Measurements from ENCODE around the gene JAK1.

- TF ChIP-seq POLR2AphosphoS5 (IDR thresholded peaks at IDR 0.05; ENCODE audit: low read depth) (no peak), CTCF (conservative IDR thresholded peaks at IDR 0.05; ENCODE audit: low read depth in 2 of 2) (no peak), EZH2 (IDR thresholded peaks at IDR 0.05; ENCODE audit: low read depth, unreplicated experiment) (no peak), EZH2phosphoT487 (IDR thresholded peaks at IDR 0.05; ENCODE audit: unreplicated experiment) (no peak), JUNB (IDR thresholded peaks at IDR 0.05; ENCODE audit: unreplicated experiment) (no peak), REST (IDR thresholded peaks at IDR 0.05; ENCODE audit: unreplicated experiment) (no peak), ZNF331 (CRISPR knock-in tag; IDR thresholded peaks at IDR 0.05; ENCODE audit: low read depth) (no peak), CREB1 (CRISPR knock-in tag; IDR thresholded peaks at IDR 0.05; ENCODE audit: low read depth) (no peak), STAT1 (IDR thresholded peaks at IDR 0.05; ENCODE audit: unreplicated experiment) (no peak), ZNF462 (CRISPR knock-in tag; IDR thresholded peaks at IDR 0.05) (no peak), ETS1 (IDR thresholded peaks at IDR 0.05) (no peak)
These were observed 131.6 kb downstream of the JAK1 start for GRCh38 chr1:64834734-64835133.

All from GM23338 (cell line).